BLaER1 treated with 17β-estradiol and CSF1 and Interleukin-3, amounts not matched to agents 10 nM and 100 nM (cell line): ENCODE data around the gene TBCEL.

Source experiments
- H3K27ac ChIP-seq, 11 experiments: shearing (Covaris generic); formaldehyde crosslinking; 2 replicates each; pipeline ENCODE4 v1.8.1; 2022
- H3K27me3 ChIP-seq, 11 experiments: shearing (Covaris generic); formaldehyde crosslinking; 2 replicates each; pipeline ENCODE4 v1.8.1; 2022
- H3K36me3 ChIP-seq, 11 experiments: shearing (Covaris generic); formaldehyde crosslinking; 2 replicates each; pipeline ENCODE4 v1.8.1; 2022
- H3K4me1 ChIP-seq, 10 experiments: shearing (Covaris generic); formaldehyde crosslinking; 2 replicates each; pipeline ENCODE4 v1.8.1; 2022
- H3K4me2 ChIP-seq, 11 experiments: shearing (Covaris generic); formaldehyde crosslinking; 2 replicates each; pipeline ENCODE4 v1.8.1; 2022
- H3K4me3 ChIP-seq, 10 experiments: shearing (Covaris generic); formaldehyde crosslinking; 2 replicates each; pipeline ENCODE4 v1.8.1; 2022
- H3K9ac ChIP-seq, 11 experiments: shearing (Covaris generic); formaldehyde crosslinking; 2 replicates each; pipeline ENCODE4 v1.8.1; 2022
- H3K9me3 ChIP-seq, 11 experiments: shearing (Covaris generic); formaldehyde crosslinking; replicated peaks in 1 of 11; 2 replicates each; pipeline ENCODE4 v1.8.1; 2022
- H4K20me1 ChIP-seq, 11 experiments: shearing (Covaris generic); formaldehyde crosslinking; 2 replicates each; pipeline ENCODE4 v1.8.1; 2022
- Cebpa-rat ChIP-seq, 11 experiments: shearing (Covaris generic); IDR thresholded peaks; 2 replicates each; pipeline ENCODE4 v1.8.1; 2022

TBCEL gene

DNA sequence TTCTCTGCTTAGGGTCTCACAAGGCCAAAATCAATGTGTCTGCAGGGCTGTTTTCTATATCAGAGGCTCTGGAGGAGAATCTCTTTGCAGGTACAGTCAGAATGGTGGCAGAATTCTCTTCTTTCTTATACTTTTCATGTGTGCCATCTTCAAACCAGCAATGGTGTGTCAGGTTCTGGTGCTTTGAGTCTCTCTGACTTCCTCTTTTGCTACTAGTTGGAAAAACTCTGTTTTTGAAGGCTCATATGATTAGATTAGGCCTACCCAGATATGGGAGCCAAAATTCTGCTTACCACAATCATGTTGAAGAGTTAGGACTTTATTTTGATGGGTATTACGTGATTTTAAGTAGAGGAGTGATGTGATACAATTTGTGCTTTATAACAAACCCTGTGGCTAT lies 58.3 kb downstream of the TBCEL start:
- Histone ChIP-seq H3K9ac (no peak overlapping the region), H3K36me3 (peaks cover 17 to 78% (median 47%) of the 10 kb centered on the region in 11 experiments; a peak in 21 of 22 replicates), H3K27ac (no peak overlapping the region), H3K4me2 (no peak overlapping the region), H4K20me1 (peaks cover 0 to 15% (median 3%) of the 10 kb centered on the region in 11 experiments; a peak in 5 of 22 replicates), H3K4me3 (no peak overlapping the region), H3K27me3 (no peaks in the 10 kb centered on the region), H3K9me3 (no peaks in the 10 kb centered on the region), H3K4me1 (no peaks in the 10 kb centered on the region)
- no peak for TF ChIP-seq Cebpa-rat (IDR thresholded peaks at IDR 0.05)

DNA sequence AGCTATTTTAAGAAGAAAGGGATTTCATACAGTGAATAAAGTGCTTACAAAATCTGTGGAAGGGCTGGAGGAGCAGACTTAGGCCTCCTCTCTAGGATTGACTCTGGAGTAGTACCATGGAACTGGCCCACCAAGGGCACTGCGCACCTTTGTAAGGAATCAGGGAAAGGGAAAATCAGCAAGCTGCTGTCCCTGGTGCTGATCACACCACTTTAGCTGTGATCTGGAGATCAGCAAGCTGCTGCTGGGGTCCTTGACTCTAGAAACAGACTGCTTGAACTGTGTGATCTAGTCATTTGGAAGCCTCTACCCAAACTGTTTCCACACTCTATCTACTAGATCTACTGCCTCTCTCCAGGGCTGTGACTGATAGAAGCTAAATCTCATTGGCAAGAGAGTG lies 58.8 kb downstream of the TBCEL start:
- H3K9ac ChIP-seq: no peak overlapping the region
- H3K27ac ChIP-seq: no peak overlapping the region
- no peak overlapping the region for H3K4me3 ChIP-seq
- no peaks in the 10 kb centered on the region for H3K4me1 ChIP-seq
- H3K9me3 ChIP-seq: no peaks in the 10 kb centered on the region
- no peak for TF ChIP-seq Cebpa-rat (IDR thresholded peaks at IDR 0.05)
- peaks cover 21 to 82% (median 52%) of the 10 kb centered on the region in 11 experiments for H3K36me3 ChIP-seq
- H3K4me2 ChIP-seq: no peak overlapping the region
- H4K20me1 ChIP-seq: peaks cover 0 to 15% (median 3%) of the 10 kb centered on the region in 11 experiments; a peak in 5 of 22 replicates
- no peaks in the 10 kb centered on the region for H3K27me3 ChIP-seq

DNA sequence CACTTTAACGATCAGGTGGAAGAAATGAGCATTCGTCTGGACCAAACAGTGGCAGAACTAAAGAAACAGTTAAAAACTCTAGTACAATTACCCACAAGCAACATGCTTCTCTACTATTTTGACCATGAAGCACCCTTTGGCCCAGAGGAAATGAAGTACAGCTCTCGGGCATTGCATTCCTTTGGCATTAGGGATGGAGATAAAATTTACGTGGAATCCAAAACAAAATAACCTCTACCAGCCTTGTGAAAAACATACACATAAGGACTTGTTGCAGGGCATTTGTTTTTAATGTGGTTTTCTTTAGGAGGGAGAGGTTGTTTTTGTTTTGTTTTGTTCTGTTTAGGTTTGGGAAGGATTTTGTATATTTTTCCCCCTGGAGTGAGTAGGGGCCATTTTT lies 63.0 kb downstream of the TBCEL start:
- Histone ChIP-seq H3K27ac (no peak overlapping the region), H3K4me2 (no peak overlapping the region), H3K27me3 (no peaks in the 10 kb centered on the region), H3K36me3 (peaks cover 25 to 70% (median 41%) of the 10 kb centered on the region in 11 experiments; a peak in 21 of 22 replicates), H3K9ac (no peak overlapping the region), H3K9me3 (no peaks in the 10 kb centered on the region), H3K4me3 (no peak overlapping the region), H3K4me1 (peaks cover 0 to 20% (median 0%) of the 10 kb centered on the region in 10 experiments; a peak in 6 of 20 replicates), H4K20me1 (peaks cover 0 to 15% (median 0%) of the 10 kb centered on the region in 11 experiments; a peak in 4 of 22 replicates)
- TF ChIP-seq Cebpa-rat (IDR thresholded peaks at IDR 0.05): no peak

DNA sequence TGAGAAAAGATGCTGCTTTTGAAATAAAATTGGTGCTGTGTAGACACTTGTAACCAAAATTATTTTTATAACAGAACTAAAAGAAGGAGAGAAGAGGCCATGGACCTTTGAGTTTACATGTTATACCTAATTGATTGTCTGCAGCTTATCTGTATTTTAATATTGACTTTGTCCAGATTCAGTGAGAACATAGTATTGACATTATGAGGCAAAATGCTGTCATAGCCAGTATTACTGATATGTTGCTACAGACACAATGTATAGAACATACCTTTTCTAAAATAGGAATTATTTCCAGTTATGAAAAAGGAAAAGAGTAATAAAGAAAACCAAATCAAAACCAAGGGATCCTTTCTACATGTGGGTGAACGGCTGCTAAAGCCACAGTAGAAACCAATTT lies 65.7 kb downstream of the TBCEL start:
- no peak overlapping the region for H3K9ac ChIP-seq
- H3K4me2 ChIP-seq: no peak overlapping the region
- H3K4me3 ChIP-seq: no peak overlapping the region
- no peaks in the 10 kb centered on the region for H3K27me3 ChIP-seq
- H3K9me3 ChIP-seq: no peaks in the 10 kb centered on the region
- H4K20me1 ChIP-seq: no peaks in the 10 kb centered on the region
- TF ChIP-seq Cebpa-rat (IDR thresholded peaks at IDR 0.05): no peak
- no peak overlapping the region for H3K27ac ChIP-seq
- H3K4me1 ChIP-seq: peaks cover 0 to 27% (median 0%) of the 10 kb centered on the region in 10 experiments; a peak in 6 of 20 replicates
- H3K36me3 ChIP-seq: peaks cover 23 to 55% (median 36%) of the 10 kb centered on the region in 11 experiments; a peak in 21 of 22 replicates

DNA sequence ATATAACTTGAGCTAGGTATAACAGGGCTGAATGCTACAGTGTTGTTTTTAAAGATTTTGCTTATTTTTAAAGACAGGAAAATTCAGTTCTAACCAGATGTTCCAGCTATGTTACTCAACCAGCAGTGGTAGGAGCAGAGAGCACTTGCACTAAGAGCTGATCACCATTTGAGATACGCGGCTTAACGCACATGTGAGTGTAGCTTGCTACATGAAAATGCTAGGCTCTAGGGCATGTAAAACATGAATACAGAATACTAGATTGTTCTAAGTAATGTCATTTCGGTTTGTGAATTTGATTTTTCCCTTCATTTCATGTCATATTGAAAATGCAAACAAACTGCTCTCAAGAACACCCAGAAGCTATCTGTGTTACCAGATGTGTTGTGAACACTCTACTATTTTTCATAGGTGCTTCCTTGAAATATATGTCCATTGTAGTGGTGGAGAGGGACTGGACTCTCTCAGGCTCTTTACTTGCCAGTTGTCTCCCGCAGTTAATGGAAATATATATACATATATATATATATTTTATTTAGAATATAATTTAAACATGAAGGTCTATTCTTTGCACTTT lies 66.3 kb downstream of the TBCEL start:
- peak overlapping the region in 1 of 11 experiments; percentile 68; a peak in 3 of 22 replicates for H3K4me2 ChIP-seq
- H3K9me3 ChIP-seq: no peaks in the 10 kb centered on the region
- H3K36me3 ChIP-seq: peaks cover 23 to 48% (median 32%) of the 10 kb centered on the region in 11 experiments; a peak in 21 of 22 replicates
- H3K9ac ChIP-seq: no peak overlapping the region
- H3K4me1 ChIP-seq: peaks cover 0 to 27% (median 0%) of the 10 kb centered on the region in 10 experiments; a peak in 6 of 20 replicates
- TF ChIP-seq Cebpa-rat (IDR thresholded peaks at IDR 0.05): no peak
- H3K4me3 ChIP-seq: no peak overlapping the region
- H4K20me1 ChIP-seq: no peaks in the 10 kb centered on the region
- no peaks in the 10 kb centered on the region for H3K27me3 ChIP-seq
- no peak overlapping the region for H3K27ac ChIP-seq

DNA sequence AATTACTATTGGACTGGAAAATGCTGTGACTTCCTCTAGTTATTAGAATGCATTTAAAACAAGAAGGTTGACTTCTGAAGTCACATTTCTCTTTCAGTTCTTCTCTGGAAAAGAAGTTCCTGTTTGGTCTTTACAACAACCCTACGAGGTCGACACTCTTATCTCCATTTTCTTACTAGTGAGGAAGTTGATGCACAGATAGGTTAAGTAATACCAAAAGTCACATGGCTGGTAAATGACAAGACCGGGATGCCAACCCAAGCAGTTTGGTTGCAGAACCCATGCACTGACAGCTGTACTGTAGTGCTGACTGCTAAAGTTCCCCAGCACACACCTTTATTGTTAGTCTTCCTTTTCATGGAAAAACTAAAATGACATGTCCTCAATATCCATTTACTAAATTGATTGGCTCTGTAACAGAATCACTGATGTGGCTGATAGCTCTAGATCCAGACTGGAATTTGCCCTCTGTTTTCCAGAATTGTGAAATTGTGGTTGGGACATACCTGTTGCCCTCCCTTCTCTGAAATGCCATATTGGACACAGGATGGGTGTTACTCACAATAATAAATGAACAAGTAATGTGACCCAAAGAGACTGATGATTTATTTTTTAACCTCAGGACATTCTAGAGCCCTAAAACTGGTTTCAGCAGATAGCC lies 67.7 kb downstream of the TBCEL start:
- Histone ChIP-seq H3K36me3 (peaks cover 14 to 35% (median 19%) of the 10 kb centered on the region in 11 experiments; a peak in 21 of 22 replicates), H3K4me2 (peak overlapping the region in 3 of 11 experiments; percentile 43 to 73 (median 68); a peak in 6 of 22 replicates), H3K4me3 (no peak overlapping the region), H3K27me3 (no peaks in the 10 kb centered on the region), H3K9ac (no peak overlapping the region), H3K9me3 (no peaks in the 10 kb centered on the region), H3K27ac (peak overlapping the region in 3 of 11 experiments; percentile 38 to 47 (median 44); a peak in 5 of 22 replicates), H4K20me1 (no peaks in the 10 kb centered on the region), H3K4me1 (peaks cover 0 to 27% (median 0%) of the 10 kb centered on the region in 10 experiments; a peak in 6 of 20 replicates)
- no peak for TF ChIP-seq Cebpa-rat (IDR thresholded peaks at IDR 0.05)

DNA sequence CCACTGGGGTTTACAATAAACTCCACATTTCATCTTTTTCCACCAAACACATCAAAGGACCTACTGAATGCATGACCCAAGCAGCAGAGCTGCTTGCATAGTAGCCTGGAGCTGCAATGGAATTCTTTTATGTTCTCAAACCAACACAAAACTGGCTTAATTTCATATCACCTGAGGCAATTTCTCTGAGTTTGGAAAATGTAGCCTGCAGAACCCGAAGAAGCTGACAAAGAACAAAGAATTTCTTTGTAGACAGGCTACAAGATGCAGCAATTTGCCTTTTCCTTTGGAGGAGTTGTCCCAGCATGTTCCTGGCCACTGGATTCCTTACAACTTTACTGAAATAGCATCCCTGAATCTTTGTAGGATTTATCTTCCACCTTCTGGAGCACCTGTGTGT lies 71.7 kb downstream of the TBCEL start:
- Histone ChIP-seq H3K4me1 (peaks cover 0 to 19% (median 0%) of the 10 kb centered on the region in 10 experiments; a peak in 6 of 20 replicates), H3K9ac (no peak overlapping the region), H3K4me2 (no peak overlapping the region), H3K27me3 (no peaks in the 10 kb centered on the region), H4K20me1 (no peaks in the 10 kb centered on the region), H3K9me3 (no peaks in the 10 kb centered on the region), H3K4me3 (no peak overlapping the region), H3K36me3 (no peaks in the 10 kb centered on the region), H3K27ac (no peak overlapping the region)
- TF ChIP-seq Cebpa-rat (IDR thresholded peaks at IDR 0.05): no peak

DNA sequence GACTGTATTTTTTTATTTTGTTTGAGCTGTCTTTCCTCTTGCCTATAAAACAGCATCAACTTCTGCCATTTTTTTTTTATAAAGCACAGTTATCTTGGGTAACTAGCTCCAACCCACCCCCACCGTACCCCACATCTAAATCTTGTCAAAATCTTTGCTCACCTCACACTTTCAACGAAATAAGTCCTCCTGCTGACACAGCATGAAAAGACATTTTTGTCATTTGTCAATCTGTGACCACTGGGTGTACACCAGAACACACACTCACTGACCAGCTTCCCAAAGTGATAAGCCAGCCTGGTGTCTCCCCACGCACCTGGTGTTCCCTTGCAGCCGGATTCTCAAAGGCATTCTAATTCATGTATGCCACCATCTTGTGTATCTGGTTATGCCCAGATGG lies 75.5 kb downstream of the TBCEL start:
- no peak overlapping the region for H3K9ac ChIP-seq
- H4K20me1 ChIP-seq: no peaks in the 10 kb centered on the region
- no peaks in the 10 kb centered on the region for H3K36me3 ChIP-seq
- no peaks in the 10 kb centered on the region for H3K9me3 ChIP-seq
- no peak overlapping the region for H3K4me2 ChIP-seq
- no peak overlapping the region for H3K4me3 ChIP-seq
- H3K27me3 ChIP-seq: no peaks in the 10 kb centered on the region
- TF ChIP-seq Cebpa-rat (IDR thresholded peaks at IDR 0.05): no peak
- H3K4me1 ChIP-seq: no peaks in the 10 kb centered on the region
- no peak overlapping the region for H3K27ac ChIP-seq

DNA sequence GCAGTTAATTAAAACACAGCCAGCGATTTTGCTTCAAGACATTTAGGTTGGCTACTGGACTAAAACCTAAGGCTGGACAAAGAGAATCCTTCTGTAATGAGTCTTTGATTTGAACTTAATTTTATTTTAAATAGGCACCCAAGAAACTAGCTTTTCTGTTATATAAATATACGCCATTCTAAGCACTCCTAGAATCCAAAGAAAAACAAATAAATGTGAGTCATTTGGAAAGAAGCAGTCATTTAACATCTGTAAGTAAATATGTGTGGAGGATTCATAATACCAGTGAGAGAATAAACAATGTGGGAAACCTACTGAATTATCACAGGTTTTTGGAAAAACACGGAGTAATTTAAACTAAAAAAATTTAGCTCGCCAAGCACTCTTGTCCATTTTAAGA lies 76.0 kb downstream of the TBCEL start:
- no peaks in the 10 kb centered on the region for H4K20me1 ChIP-seq
- H3K4me1 ChIP-seq: no peaks in the 10 kb centered on the region
- no peak overlapping the region for H3K9ac ChIP-seq
- no peaks in the 10 kb centered on the region for H3K9me3 ChIP-seq
- H3K4me3 ChIP-seq: no peak overlapping the region
- no peak overlapping the region for H3K27ac ChIP-seq
- no peaks in the 10 kb centered on the region for H3K36me3 ChIP-seq
- no peak for TF ChIP-seq Cebpa-rat (IDR thresholded peaks at IDR 0.05)
- no peaks in the 10 kb centered on the region for H3K27me3 ChIP-seq
- H3K4me2 ChIP-seq: no peak overlapping the region
